NCI-H2196 treated with DMSO at 0.1 percent for 48 hours (cell line): ENCODE results near the gene TIMP2.

Experiments used
- DNase-seq: peaks from one replicate; lab custom pipeline; 2025; ENCODE audit not compliant: unreplicated experiment; lab: John Stamatoyannopoulos, UW

Gene TIMP2

GRCh38 chr17:78818932-78819331 is 106.3 kb downstream of the TIMP2 start:
- no peak for DNase-seq

- no peak for DNase-seq
Measured at GRCh38 chr17:78818152-78818846, 106.9 kb downstream of the TIMP2 start.

GRCh38 chr17:78817123-78817522 is 108.1 kb downstream of the TIMP2 start:
- DNase-seq: no peak

GRCh38 chr17:78815696-78816095 is 109.5 kb downstream of the TIMP2 start:
- DNase-seq: no peak

GRCh38 chr17:78812855-78813254 is 112.3 kb downstream of the TIMP2 start:
- DNase-seq: no peak

- DNase-seq: no peak
Measured at GRCh38 chr17:78808163-78808562, 117.0 kb downstream of the TIMP2 start.

GRCh38 chr17:78806451-78806850 is 118.7 kb downstream of the TIMP2 start:
- no peak for DNase-seq

- no peak for DNase-seq
Measured at GRCh38 chr17:78805301-78805700, 119.9 kb downstream of the TIMP2 start.

- no peak for DNase-seq
Measured at GRCh38 chr17:78804777-78805176, 120.4 kb downstream of the TIMP2 start.

- DNase-seq: no peak
Measured at GRCh38 chr17:78803186-78803845, 121.9 kb downstream of the TIMP2 start.
